Neural progenitor cell (in vitro differentiated cells): ENCODE data around the gene CIB4.

Source experiments
- EZH2phosphoT487 ChIP-seq: fragments of 200-600 bp; sonication (generic); IDR thresholded peaks from 2 replicates; pipeline ENCODE4 v1.6.1; 2017; ENCODE audit warnings: antibody characterized with exemption
- TF ChIP-seq, protein P1 (sequence below): fragments of 200-600 bp; sonication (generic); IDR thresholded peaks from 2 replicates; pipeline ENCODE4 v1.5.1; 2017; ENCODE audit warnings: antibody characterized with exemption, mild to moderate bottlenecking

- TF ChIP-seq, protein P1, sequence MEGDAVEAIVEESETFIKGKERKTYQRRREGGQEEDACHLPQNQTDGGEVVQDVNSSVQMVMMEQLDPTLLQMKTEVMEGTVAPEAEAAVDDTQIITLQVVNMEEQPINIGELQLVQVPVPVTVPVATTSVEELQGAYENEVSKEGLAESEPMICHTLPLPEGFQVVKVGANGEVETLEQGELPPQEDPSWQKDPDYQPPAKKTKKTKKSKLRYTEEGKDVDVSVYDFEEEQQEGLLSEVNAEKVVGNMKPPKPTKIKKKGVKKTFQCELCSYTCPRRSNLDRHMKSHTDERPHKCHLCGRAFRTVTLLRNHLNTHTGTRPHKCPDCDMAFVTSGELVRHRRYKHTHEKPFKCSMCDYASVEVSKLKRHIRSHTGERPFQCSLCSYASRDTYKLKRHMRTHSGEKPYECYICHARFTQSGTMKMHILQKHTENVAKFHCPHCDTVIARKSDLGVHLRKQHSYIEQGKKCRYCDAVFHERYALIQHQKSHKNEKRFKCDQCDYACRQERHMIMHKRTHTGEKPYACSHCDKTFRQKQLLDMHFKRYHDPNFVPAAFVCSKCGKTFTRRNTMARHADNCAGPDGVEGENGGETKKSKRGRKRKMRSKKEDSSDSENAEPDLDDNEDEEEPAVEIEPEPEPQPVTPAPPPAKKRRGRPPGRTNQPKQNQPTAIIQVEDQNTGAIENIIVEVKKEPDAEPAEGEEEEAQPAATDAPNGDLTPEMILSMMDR: no peak
- TF ChIP-seq EZH2phosphoT487: no peak
Observed at GRCh38 chr2:26609839-26610277, 31.3 kb downstream of the CIB4 start.
